NT2/D1 (cell line): ENCODE data around the gene MAP7.

Experiments
- DNase-seq: peaks from one replicate; pipeline ENCODE4 v3.0.0-alpha.2; 2011; ENCODE audit warnings: low read depth, low spot score
- H3K27me3 ChIP-seq: 2 replicates; pipeline ENCODE4 v1.6.0; 2011; ENCODE audit warnings: mild to moderate bottlenecking; ENCODE audit not compliant: insufficient read length, insufficient read depth
- H3K36me3 ChIP-seq: 2 replicates; pipeline ENCODE4 v1.6.1; 2011; ENCODE audit warnings: mild to moderate bottlenecking, low read length, mixed read lengths; ENCODE audit not compliant: insufficient read depth, insufficient read length
- H3K4me1 ChIP-seq: 2 replicates; pipeline ENCODE4 v1.5.1; 2011; ENCODE audit not compliant: insufficient read depth, insufficient read length
- H3K4me3 ChIP-seq: 2 replicates; pipeline ENCODE4 v1.5.1; 2011; ENCODE audit warnings: low read depth; ENCODE audit not compliant: insufficient read length
- H3K9ac ChIP-seq: 2 replicates; pipeline ENCODE4 v1.6.0; 2011; ENCODE audit warnings: low read depth; ENCODE audit not compliant: insufficient read length
- H3K9me3 ChIP-seq: 2 replicates; pipeline ENCODE4 v1.5.1; 2011; ENCODE audit warnings: mild to moderate bottlenecking, low read length; ENCODE audit not compliant: insufficient read depth
- SUZ12 ChIP-seq: IDR thresholded peaks from 2 replicates; pipeline ENCODE4 v1.6.1; 2011; ENCODE audit not compliant: insufficient read length, insufficient read depth; ENCODE audit errors: extremely low read depth
- YY1 ChIP-seq: IDR thresholded peaks from 2 replicates; pipeline ENCODE4 v1.6.1; 2011; ENCODE audit not compliant: insufficient read length, insufficient read depth
- ZNF274 ChIP-seq: IDR thresholded peaks from 2 replicates; pipeline ENCODE4 v1.6.1; 2011; ENCODE audit warnings: mild to moderate bottlenecking, low read depth, low read length

MAP7 gene

GRCh38 chr6:136562211-136562610 lies 12.0 kb upstream of the MAP7 start:
- TF ChIP-seq YY1 (no peak), ZNF274 (no peak), SUZ12 (no peak)
- Histone ChIP-seq H3K9ac (no peak overlapping the region), H3K27me3 (no peaks in the 10 kb centered on the region), H3K9me3 (no peaks in the 10 kb centered on the region), H3K36me3 (no peaks in the 10 kb centered on the region), H3K4me3 (no peak overlapping the region), H3K4me1 (no peaks in the 10 kb centered on the region)
- no peak for DNase-seq

- no peak for DNase-seq
- H3K27me3 ChIP-seq = peaks cover 55% of the 10 kb centered on the region
- H3K9ac ChIP-seq = no peak overlapping the region
- no peak for TF ChIP-seq ZNF274
- H3K36me3 ChIP-seq = no peaks in the 10 kb centered on the region
- H3K4me1 ChIP-seq = peaks cover 4% of the 10 kb centered on the region
- no peaks in the 10 kb centered on the region for H3K9me3 ChIP-seq
- H3K4me3 ChIP-seq = no peak overlapping the region
These were observed 3.1 kb upstream of the MAP7 start for GRCh38 chr6:136553166-136553787.

- peaks cover 58% of the 10 kb centered on the region for H3K27me3 ChIP-seq
- peaks cover 4% of the 10 kb centered on the region for H3K4me1 ChIP-seq
- DNase-seq = no peak
- H3K9me3 ChIP-seq = no peaks in the 10 kb centered on the region
- TF ChIP-seq SUZ12 (no peak), YY1 (no peak), ZNF274 (no peak)
- H3K36me3 ChIP-seq = no peaks in the 10 kb centered on the region
- no peak overlapping the region for H3K4me3 ChIP-seq
- no peak overlapping the region for H3K9ac ChIP-seq
These were observed 1.8 kb upstream of the MAP7 start for GRCh38 chr6:136552054-136552453.

- H3K4me1 ChIP-seq = peaks cover 4% of the 10 kb centered on the region
- no peak overlapping the region for H3K9ac ChIP-seq
- DNase-seq = no peak
- no peak overlapping the region for H3K4me3 ChIP-seq
- no peaks in the 10 kb centered on the region for H3K9me3 ChIP-seq
- no peaks in the 10 kb centered on the region for H3K36me3 ChIP-seq
- TF ChIP-seq ZNF274 (no peak), SUZ12 (no peak), YY1 (no peak)
- H3K27me3 ChIP-seq = peaks cover 58% of the 10 kb centered on the region
These were observed 881 bp upstream of the MAP7 start for GRCh38 chr6:136551103-136551502.

- no peak for DNase-seq
- Histone ChIP-seq H3K4me1 (peaks cover 4% of the 10 kb centered on the region), H3K27me3 (peaks cover 55% of the 10 kb centered on the region), H3K9me3 (no peaks in the 10 kb centered on the region), H3K36me3 (no peaks in the 10 kb centered on the region), H3K9ac (peak overlapping the region; percentile 64), H3K4me3 (peak overlapping the region; percentile 49)
- TF ChIP-seq YY1 = no peak
These were observed 235 bp downstream of the MAP7 start for GRCh38 chr6:136550045-136550329.

GRCh38 chr6:136549300-136550044 lies 750 bp downstream of the MAP7 start:
- DNase-seq = no peak
- Histone ChIP-seq H3K4me1 (peaks cover 4% of the 10 kb centered on the region), H3K9me3 (no peaks in the 10 kb centered on the region), H3K27me3 (peaks cover 55% of the 10 kb centered on the region), H3K36me3 (no peaks in the 10 kb centered on the region), H3K4me3 (peak overlapping the region; percentile 49), H3K9ac (peak overlapping the region; percentile 64)
- TF ChIP-seq SUZ12 = no peak
- TF ChIP-seq ZNF274 = no peak
- no peak for TF ChIP-seq YY1

GRCh38 chr6:136548582-136549299 lies 1.5 kb downstream of the MAP7 start:
- peak overlapping the region; percentile 49 for H3K4me3 ChIP-seq

More at GRCh38 chr6:136548582-136549299, 1.5 kb downstream of the MAP7 start:
- Histone ChIP-seq H3K27me3 (peaks cover 47% of the 10 kb centered on the region), H3K9ac (no peak overlapping the region), H3K36me3 (no peaks in the 10 kb centered on the region), H3K9me3 (no peaks in the 10 kb centered on the region), H3K4me1 (peaks cover 4% of the 10 kb centered on the region)
- no peak for DNase-seq
- TF ChIP-seq SUZ12 (no peak), ZNF274 (no peak), YY1 (no peak)
